Neuronal stem cell (in vitro differentiated cells): ENCODE measurements around the gene CALM3.

Experiments
- DNase-seq: peaks from one replicate; pipeline ENCODE4 v3.0.0-alpha.2; 2013; ENCODE audit warnings: low spot score
- H2AFZ ChIP-seq: one replicate; pipeline ENCODE4 v1.6.1; 2013; ENCODE audit warnings: mild to moderate bottlenecking, low read length, inconsistent platforms
- H2AK5ac ChIP-seq: 2 replicates; pipeline ENCODE4 v1.6.1; 2013; ENCODE audit warnings: low read depth, mild to moderate bottlenecking, inconsistent platforms, low read length, moderate library complexity, mixed read lengths
- H2BK120ac ChIP-seq: 2 replicates; pipeline ENCODE4 v1.6.1; 2013; ENCODE audit warnings: low read depth, mild to moderate bottlenecking, inconsistent platforms, low read length, moderate library complexity, mixed read lengths
- H2BK12ac ChIP-seq: one replicate; pipeline ENCODE4 v1.6.1; 2013; ENCODE audit warnings: low read length, inconsistent platforms
- H2BK15ac ChIP-seq: 2 replicates; pipeline ENCODE4 v1.6.1; 2013; ENCODE audit warnings: mild to moderate bottlenecking, low read length, inconsistent platforms, mixed read lengths
- H2BK5ac ChIP-seq: one replicate; pipeline ENCODE4 v1.6.1; 2013; ENCODE audit warnings: inconsistent platforms, mild to moderate bottlenecking, low read length, moderate library complexity
- H3K14ac ChIP-seq: one replicate; pipeline ENCODE4 v1.6.1; 2013; ENCODE audit warnings: low read length, inconsistent platforms
- H3K18ac ChIP-seq: 2 replicates; pipeline ENCODE4 v1.6.1; 2013; ENCODE audit warnings: low read length, inconsistent platforms
- H3K23ac ChIP-seq: 2 replicates; pipeline ENCODE4 v1.6.1; 2013; ENCODE audit warnings: low read depth, mild to moderate bottlenecking, mixed read lengths, low read length, inconsistent platforms; ENCODE audit not compliant: poor library complexity
- H3K27ac ChIP-seq: replicated peaks from 3 replicates; pipeline ENCODE4 v1.5.1; 2013; ENCODE audit warnings: low read length, inconsistent platforms
- H3K27me3 ChIP-seq, 3 experiments: 2 replicates each; pipeline ENCODE4 v1.6.1; 2013; ENCODE audit warnings: low read length in 3 of 3, mild to moderate bottlenecking in 2 of 3, inconsistent platforms in 1 of 3, low read depth in 1 of 3, mixed read lengths in 1 of 3, moderate library complexity in 1 of 3; ENCODE audit not compliant: control insufficient read depth in 3 of 3, insufficient read depth in 3 of 3
- H3K36me3 ChIP-seq, 2 donors: replicated peaks in 1 of 2; 2 replicates each; pipeline ENCODE4 v1.6.1; 2013; ENCODE audit warnings: low read length in 2 of 2; ENCODE audit not compliant: control insufficient read depth in 2 of 2, insufficient read depth in 2 of 2
- H3K4ac ChIP-seq: 2 replicates; pipeline ENCODE4 v1.6.1; 2013; ENCODE audit warnings: inconsistent platforms, mild to moderate bottlenecking, low read length, moderate library complexity
- H3K4me1 ChIP-seq, 2 donors: 1 replicate in 1 of 2; 2 replicates in 1 of 2; pipeline ENCODE4 v1.6.1; 2013; ENCODE audit warnings: low read length in 2 of 2, low read depth in 1 of 2; ENCODE audit not compliant: control insufficient read depth in 2 of 2, insufficient read depth in 1 of 2
- H3K4me2 ChIP-seq: one replicate; pipeline ENCODE4 v1.6.1; 2013; ENCODE audit warnings: mild to moderate bottlenecking, low read length, inconsistent platforms; ENCODE audit not compliant: insufficient read depth, poor library complexity, severe bottlenecking
- H3K4me3 ChIP-seq, 2 donors: 2 replicates each; pipeline ENCODE4 v1.5.1; 2013; ENCODE audit warnings: low read length in 2 of 2, mild to moderate bottlenecking in 2 of 2, inconsistent platforms in 1 of 2, moderate library complexity in 1 of 2
- H3K79me1 ChIP-seq: one replicate; pipeline ENCODE4 v1.6.1; 2013; ENCODE audit warnings: low read depth, mild to moderate bottlenecking, inconsistent platforms, low read length, moderate library complexity
- H3K9ac ChIP-seq: one replicate; pipeline ENCODE4 v1.6.1; 2013; ENCODE audit warnings: mild to moderate bottlenecking, low read depth, low read length, inconsistent platforms; ENCODE audit not compliant: poor library complexity
- H3K9me3 ChIP-seq, 2 donors: replicated peaks in 1 of 2; 2 replicates each; pipeline versions ENCODE3 to v1.6.1; 2013; ENCODE audit warnings: low read length in 2 of 2, mild to moderate bottlenecking in 2 of 2, inconsistent platforms in 1 of 2, low read depth in 1 of 2, mixed read lengths in 1 of 2, moderate library complexity in 1 of 2; ENCODE audit not compliant: control insufficient read depth in 2 of 2, insufficient read depth in 1 of 2
- H4K8ac ChIP-seq: one replicate; pipeline ENCODE4 v1.6.1; 2013; ENCODE audit warnings: low read depth, mild to moderate bottlenecking, inconsistent platforms, low read length, moderate library complexity
- H4K91ac ChIP-seq: one replicate; pipeline ENCODE4 v1.6.1; 2013; ENCODE audit warnings: low read length, low read depth, mild to moderate bottlenecking, inconsistent platforms; ENCODE audit not compliant: poor library complexity
- WGBS, 2 donors: extraction: QIAGEN DNeasy Blood & Tissue Kit; methylation state at CpG; one replicate each; pipeline ENCODE4 v1.1.7; 2013; ENCODE audit warnings: missing lambda C conversion rate in 2 of 2, mixed read lengths in 1 of 2; ENCODE audit not compliant: insufficient read length in 2 of 2, insufficient replicate concordance in 1 of 2; ENCODE audit errors: extremely low coverage in 2 of 2; 5-methylcytosine and 5-hydroxymethylcytosine counted together

Gene CALM3

GRCh38 chr19:46571495-46571894, 29.6 kb upstream of the CALM3 start:
- no peak overlapping the region for H4K8ac ChIP-seq
- no peak overlapping the region for H3K4ac ChIP-seq
- no peaks in the 10 kb centered on the region for H3K36me3 ChIP-seq
- no peak for DNase-seq
- no peak overlapping the region for H2BK15ac ChIP-seq
- no peak overlapping the region for H2BK120ac ChIP-seq
- peaks cover 0 to 4% of the 10 kb centered on the region in 2 donors for H3K4me1 ChIP-seq
- H3K23ac ChIP-seq, result no peak overlapping the region
- no peak overlapping the region for H2BK5ac ChIP-seq
- no peak overlapping the region for H3K14ac ChIP-seq
- H3K18ac ChIP-seq, result no peak overlapping the region
- H3K9ac ChIP-seq, result no peak overlapping the region
- no peak overlapping the region for H2AK5ac ChIP-seq
- WGBS, 2 donors, result no CpG with 5 or more reads among the region's 5 CpGs
- no peaks in the 10 kb centered on the region for H3K9me3 ChIP-seq
- H3K4me3 ChIP-seq, result no peak overlapping the region
- H4K91ac ChIP-seq, result no peak overlapping the region
- H2BK12ac ChIP-seq, result no peak overlapping the region
- H2AFZ ChIP-seq, result peak overlapping the region; percentile 17
- no peak overlapping the region for H3K27ac ChIP-seq
- no peaks in the 10 kb centered on the region for H3K27me3 ChIP-seq
- no peaks in the 10 kb centered on the region for H3K79me1 ChIP-seq
- H3K4me2 ChIP-seq, result no peak overlapping the region

GRCh38 chr19:46573679-46574498, 27.2 kb upstream of the CALM3 start:
- DNase-seq, result no peak
- no peak overlapping the region for H4K91ac ChIP-seq
- no peak overlapping the region for H2BK12ac ChIP-seq
- no peak overlapping the region for H2AFZ ChIP-seq
- H3K23ac ChIP-seq, result no peak overlapping the region
- H3K4me2 ChIP-seq, result no peak overlapping the region
- no peak overlapping the region for H3K4ac ChIP-seq
- H3K4me3 ChIP-seq, result no peak overlapping the region
- no peak overlapping the region for H2BK120ac ChIP-seq
- peaks cover 0 to 4% of the 10 kb centered on the region in 2 donors for H3K4me1 ChIP-seq
- H3K9ac ChIP-seq, result no peak overlapping the region
- H4K8ac ChIP-seq, result no peak overlapping the region
- no peak overlapping the region for H3K14ac ChIP-seq
- no peaks in the 10 kb centered on the region for H3K27me3 ChIP-seq
- no CpG with 5 or more reads among the region's 8 CpGs for WGBS, 2 donors
- H3K18ac ChIP-seq, result no peak overlapping the region
- H2BK5ac ChIP-seq, result no peak overlapping the region
- no peak overlapping the region for H2AK5ac ChIP-seq
- no peak overlapping the region for H2BK15ac ChIP-seq
- no peaks in the 10 kb centered on the region for H3K79me1 ChIP-seq
- no peaks in the 10 kb centered on the region for H3K36me3 ChIP-seq
- H3K9me3 ChIP-seq, result no peaks in the 10 kb centered on the region
- H3K27ac ChIP-seq, result no peak overlapping the region

- peaks cover 0 to 4% of the 10 kb centered on the region in 2 donors for H3K4me1 ChIP-seq
- no peak for DNase-seq
- no peak overlapping the region for H3K4ac ChIP-seq
- no peak overlapping the region for H2BK12ac ChIP-seq
- no peak overlapping the region for H3K4me2 ChIP-seq
- no peak overlapping the region for H2BK15ac ChIP-seq
- H3K9me3 ChIP-seq, result no peaks in the 10 kb centered on the region
- H4K8ac ChIP-seq, result no peak overlapping the region
- no CpG with 5 or more reads among the region's 11 CpGs for WGBS, 2 donors
- no peak overlapping the region for H2BK5ac ChIP-seq
- no peak overlapping the region for H2AFZ ChIP-seq
- H3K27ac ChIP-seq, result no peak overlapping the region
- no peak overlapping the region for H2AK5ac ChIP-seq
- H3K4me3 ChIP-seq, result no peak overlapping the region
- H3K14ac ChIP-seq, result no peak overlapping the region
- H3K79me1 ChIP-seq, result no peaks in the 10 kb centered on the region
- no peak overlapping the region for H3K9ac ChIP-seq
- no peaks in the 10 kb centered on the region for H3K27me3 ChIP-seq
- no peak overlapping the region for H2BK120ac ChIP-seq
- H3K23ac ChIP-seq, result no peak overlapping the region
- no peak overlapping the region for H4K91ac ChIP-seq
- H3K36me3 ChIP-seq, result no peaks in the 10 kb centered on the region
- H3K18ac ChIP-seq, result no peak overlapping the region
Observed at GRCh38 chr19:46574533-46574932, 26.6 kb upstream of the CALM3 start.

- Histone ChIP-seq H2BK15ac (no peak overlapping the region), H3K36me3 (no peaks in the 10 kb centered on the region), H3K4me3 (no peak overlapping the region), H3K9me3 (no peaks in the 10 kb centered on the region), H2BK120ac (no peak overlapping the region), H4K91ac (no peak overlapping the region), H3K23ac (no peak overlapping the region), H3K4ac (no peak overlapping the region), H3K18ac (no peak overlapping the region), H3K27ac (no peak overlapping the region), H2AFZ (no peak overlapping the region), H3K14ac (no peak overlapping the region), H3K4me1 (peaks cover 0 to 4% of the 10 kb centered on the region in 2 donors), H3K79me1 (no peaks in the 10 kb centered on the region), H3K27me3 (no peaks in the 10 kb centered on the region), H3K9ac (no peak overlapping the region), H2BK5ac (no peak overlapping the region), H3K4me2 (no peak overlapping the region), H2AK5ac (no peak overlapping the region), H2BK12ac (no peak overlapping the region), H4K8ac (no peak overlapping the region)
- WGBS, 2 donors, result no CpG with 5 or more reads among the region's 4 CpGs
- no peak for DNase-seq
Observed at GRCh38 chr19:46578450-46578849, 22.7 kb upstream of the CALM3 start.
